Stimulated activated naive CD4-positive, alpha-beta T cell treated with Interleukin-2 at 50 U/mL for 16 hours (primary cell): ENCODE measurements around the gene SIPA1L3.

Experiments
- DNase-seq: peaks from one replicate; lab custom pipeline; 2025; lab: John Stamatoyannopoulos, UW

SIPA1L3 gene

GRCh38 chr19:38193445-38193844 is 286.4 kb downstream of the SIPA1L3 start:
- DNase-seq, result no peak

- no peak for DNase-seq
Observed at GRCh38 chr19:38194061-38194701, 287.2 kb downstream of the SIPA1L3 start.

DNA sequence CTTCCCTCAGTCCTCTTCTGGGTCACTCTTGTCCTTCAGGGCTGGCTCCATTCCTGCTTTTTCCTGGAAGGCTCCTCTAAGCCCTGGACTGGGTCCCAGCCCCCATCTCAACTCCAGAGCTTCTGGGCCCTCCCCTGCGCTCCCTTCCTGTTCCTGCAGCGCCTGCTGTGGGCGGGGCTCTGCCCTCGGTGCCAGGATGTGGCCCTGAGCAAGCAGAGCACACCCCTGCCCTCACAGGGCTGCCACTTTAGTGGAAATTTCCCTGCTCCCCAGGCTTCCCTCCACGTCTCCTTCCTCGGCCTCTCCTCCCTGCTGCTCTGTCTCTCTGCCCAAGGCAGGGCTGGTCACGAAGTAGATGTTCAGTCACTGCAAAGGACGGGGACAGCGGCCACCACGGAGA is 288.2 kb downstream of the SIPA1L3 start:
- DNase-seq, result no peak

DNA sequence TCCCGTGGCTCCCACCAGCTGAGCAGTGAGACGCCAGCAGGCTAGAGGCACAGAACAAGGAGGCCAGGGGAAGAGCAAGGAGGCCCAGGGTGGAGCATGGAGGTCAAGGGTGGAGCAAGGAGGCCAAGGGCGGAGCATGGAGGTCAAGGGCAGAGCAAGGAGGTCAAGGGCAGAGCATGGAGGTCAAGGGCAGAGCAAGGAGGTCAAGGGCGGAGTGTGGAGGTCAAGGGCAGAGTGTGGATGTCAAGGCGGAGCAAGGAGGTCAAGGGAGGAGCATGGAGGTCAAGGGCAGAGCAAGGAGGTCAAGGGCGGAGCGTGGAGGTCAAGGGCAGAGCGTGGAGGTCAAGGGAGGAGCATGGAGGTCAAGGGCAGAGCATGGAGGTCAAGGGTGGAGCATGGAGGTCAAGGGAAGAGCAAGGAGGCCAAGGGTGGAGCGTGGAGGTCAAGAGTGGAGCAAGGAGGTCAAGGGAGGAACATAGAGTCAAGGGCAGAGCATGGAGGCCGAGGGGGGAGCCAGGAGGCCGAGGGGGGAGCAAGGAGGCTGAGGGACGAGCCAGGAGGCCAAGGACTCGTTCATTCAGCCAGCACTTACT is 289.3 kb downstream of the SIPA1L3 start:
- no peak for DNase-seq

DNA sequence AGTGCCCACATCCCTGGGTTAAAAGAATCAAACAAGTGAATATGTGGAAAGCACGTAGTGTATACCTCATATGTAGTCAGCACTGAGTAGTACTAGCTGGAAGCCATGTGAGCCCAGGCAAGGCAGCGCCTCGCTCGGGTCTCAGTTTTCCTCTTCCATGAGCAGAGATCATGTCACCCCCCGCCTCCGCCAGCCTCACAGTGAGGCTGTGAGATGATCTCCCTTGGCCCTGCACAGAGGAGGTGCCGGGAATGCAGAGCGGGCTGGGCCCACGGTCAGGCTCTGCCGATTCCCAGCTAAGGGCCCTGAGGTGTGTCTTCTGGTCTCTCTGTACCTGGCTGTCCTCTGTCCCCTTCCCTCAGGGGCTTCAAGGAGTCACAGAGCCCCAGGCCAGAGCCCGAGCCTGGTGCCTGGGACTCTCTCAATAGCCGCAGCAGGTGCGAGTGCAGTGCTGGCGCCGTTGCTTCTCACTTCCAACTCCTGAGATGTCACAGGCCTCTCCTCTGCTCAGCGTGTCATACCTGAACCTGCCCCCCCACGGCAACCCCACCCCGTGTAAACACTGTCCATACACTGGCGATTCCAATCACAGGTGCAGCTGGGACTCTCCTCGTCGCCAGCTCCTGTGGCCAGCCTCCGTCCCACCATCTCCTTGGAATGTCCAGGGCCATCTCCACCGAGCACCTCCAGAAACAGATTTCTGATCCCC is 290.1 kb downstream of the SIPA1L3 start:
- no peak for DNase-seq

DNA sequence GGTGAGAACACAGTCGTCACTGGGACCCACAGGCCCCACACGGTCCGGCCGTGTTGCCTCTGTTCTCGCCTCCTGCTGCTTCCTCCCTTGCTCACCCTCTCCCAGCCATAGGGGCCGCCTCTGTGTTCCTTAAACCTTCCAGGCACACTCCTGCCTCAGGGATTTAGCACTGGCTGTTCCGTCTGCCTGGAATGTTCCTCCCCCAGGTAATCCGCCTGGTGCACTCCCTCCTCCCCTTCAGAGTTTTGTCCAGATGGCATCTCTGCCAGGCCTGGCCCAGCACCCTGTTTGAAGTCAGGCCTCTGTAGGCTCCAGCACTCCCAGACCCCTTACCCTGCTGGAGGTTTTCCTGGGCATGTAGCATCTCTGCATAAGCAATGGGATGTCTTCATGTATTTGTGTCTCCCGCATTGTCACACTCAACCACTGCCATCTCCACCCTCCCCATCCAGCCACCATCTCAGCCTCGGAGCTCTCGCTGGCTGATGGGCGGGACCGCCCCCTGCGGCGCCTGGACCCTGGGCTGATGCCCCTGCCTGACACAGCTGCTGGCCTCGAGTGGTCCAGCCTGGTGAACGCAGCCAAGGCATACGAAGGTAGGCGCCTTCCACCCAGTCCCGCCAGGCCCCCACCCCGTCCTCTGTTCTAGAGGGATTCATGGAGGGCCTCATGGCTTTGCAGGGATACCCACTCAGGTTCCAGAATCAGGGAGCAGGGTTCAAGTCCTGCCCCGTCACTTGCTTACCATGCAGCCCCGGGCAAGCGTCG is 291.1 kb downstream of the SIPA1L3 start:
- no peak for DNase-seq

GRCh38 chr19:38199340-38199739 is 292.3 kb downstream of the SIPA1L3 start:
- no peak for DNase-seq

DNA sequence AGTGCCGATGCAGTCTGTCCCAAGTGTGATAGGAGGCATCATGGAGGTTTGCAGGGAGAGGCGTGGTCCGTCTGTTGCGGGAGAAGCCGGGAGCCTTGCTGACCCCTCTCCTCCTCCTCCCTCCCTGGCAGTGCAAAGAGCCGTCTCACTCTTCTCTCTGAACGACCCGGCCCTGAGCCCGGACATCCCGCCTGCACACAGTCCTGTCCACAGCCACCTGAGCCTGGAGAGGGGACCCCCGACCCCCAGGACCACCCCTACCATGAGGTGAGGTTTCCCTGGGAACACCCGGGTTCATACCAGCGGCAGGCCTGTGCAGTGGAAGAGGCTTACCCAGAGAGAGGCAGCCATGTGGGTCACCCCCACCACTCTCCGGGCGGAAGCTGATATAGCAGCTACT is 294.7 kb downstream of the SIPA1L3 start:
- no peak for DNase-seq

- no peak for DNase-seq
Observed at GRCh38 chr19:38202504-38202903, 295.5 kb downstream of the SIPA1L3 start.

- no peak for DNase-seq
Observed at GRCh38 chr19:38203197-38203596, 296.2 kb downstream of the SIPA1L3 start.

DNA sequence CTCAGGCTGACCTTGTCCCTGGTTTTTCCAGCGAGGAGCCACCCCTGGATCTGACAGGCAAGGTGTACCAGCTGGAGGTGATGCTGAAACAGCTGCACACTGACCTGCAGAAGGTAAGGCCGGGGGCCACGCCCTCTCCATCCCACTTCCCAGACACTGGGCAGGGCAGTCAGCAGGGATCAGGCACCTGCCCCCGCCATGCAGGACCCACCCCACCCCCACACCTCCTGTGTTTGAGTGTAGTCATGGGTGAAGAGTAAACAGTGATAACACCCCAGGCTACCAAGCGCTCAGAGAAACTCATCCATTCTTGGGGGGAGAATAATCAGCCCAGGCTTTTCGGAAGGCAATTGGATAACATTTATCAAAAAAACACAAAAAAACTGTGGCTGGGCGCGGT is 297.1 kb downstream of the SIPA1L3 start:
- no peak for DNase-seq

DNA sequence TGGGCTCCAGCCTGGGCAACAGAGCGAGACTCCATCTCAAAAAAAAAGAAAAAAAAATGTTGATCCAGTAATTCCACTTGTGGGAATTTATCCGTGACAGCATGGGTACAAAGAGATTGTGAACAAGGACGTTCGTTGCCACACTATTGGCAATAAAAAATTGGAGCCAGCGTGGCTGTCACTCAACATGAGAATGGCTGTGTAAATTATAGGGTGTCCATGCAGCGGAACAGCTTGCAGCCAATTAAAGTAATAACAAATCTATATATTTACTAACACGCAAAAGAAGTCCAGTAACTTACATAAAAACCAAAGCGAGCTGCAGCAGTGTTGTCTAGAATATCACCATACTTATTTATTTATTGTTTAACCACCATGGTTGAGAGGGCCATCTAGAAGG is 297.7 kb downstream of the SIPA1L3 start:
- no peak for DNase-seq

GRCh38 chr19:38206006-38206745 is 299.2 kb downstream of the SIPA1L3 start:
- DNase-seq, result no peak

GRCh38 chr19:38206928-38207327 is 299.9 kb downstream of the SIPA1L3 start:
- DNase-seq, result no peak

GRCh38 chr19:38207543-38207942 is 300.5 kb downstream of the SIPA1L3 start:
- no peak for DNase-seq

GRCh38 chr19:38208571-38208970 is 301.6 kb downstream of the SIPA1L3 start:
- no peak for DNase-seq

DNA sequence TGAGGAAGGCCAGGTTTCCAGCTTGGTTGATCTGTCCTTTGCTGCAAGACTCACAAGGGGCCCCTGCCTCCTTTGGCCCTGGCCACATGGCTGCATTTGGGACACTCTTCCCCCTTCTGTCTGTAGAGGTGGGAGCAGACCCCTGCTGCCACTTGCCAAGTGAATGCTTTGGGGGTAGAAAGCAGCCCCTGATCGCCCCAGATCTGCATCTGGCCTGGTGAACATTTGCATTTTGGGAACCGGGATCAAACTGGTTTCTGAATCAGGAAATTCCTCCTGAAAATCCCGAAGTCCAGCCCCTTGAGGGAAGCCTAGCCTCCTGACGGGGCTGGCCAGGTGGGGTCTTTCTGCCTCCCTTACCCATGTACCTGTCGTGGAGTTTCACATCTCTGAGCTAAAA is 302.1 kb downstream of the SIPA1L3 start:
- DNase-seq, result no peak

DNA sequence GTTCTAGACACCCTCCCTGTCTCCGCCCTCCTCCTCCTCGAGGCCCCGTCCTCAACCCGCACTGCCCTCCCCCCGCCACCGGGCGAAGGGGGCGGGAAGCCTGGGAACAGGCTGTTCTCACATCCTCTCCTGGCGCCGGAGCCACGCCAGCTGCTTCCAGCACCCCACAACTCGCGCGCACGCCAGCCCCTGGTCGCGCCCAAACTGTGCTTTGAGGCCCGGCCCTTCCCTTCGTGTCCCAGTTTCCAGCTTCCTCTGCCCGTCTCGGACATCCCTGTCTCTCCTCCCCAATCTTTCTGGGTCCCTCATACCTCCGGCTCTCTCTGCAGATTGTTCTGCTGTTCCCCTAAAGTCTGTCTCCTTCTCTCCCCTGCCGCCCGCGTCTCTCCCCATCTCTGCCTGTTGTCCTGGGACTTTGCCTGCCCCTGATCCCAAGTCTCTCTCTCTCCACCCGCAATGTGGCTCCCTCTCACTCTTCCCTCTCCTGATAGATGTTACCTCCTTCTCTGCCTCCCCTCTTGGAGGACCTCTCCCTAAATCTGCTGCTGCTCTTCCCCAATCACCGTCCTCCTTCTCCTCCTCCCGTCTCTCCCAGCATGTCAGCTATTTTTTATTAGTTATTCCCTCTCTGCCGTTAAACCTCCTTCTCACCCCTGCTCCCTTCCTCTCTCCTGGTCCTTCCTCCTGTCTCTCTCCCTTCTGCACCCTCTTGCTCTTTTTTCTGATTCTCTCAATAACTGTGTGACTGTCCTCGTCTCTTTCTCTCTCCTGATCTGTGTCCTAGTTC is 302.9 kb downstream of the SIPA1L3 start:
- no peak for DNase-seq

GRCh38 chr19:38210458-38210987 is 303.5 kb downstream of the SIPA1L3 start:
- no peak for DNase-seq

GRCh38 chr19:38211151-38211591 is 304.2 kb downstream of the SIPA1L3 start:
- no peak for DNase-seq

DNA sequence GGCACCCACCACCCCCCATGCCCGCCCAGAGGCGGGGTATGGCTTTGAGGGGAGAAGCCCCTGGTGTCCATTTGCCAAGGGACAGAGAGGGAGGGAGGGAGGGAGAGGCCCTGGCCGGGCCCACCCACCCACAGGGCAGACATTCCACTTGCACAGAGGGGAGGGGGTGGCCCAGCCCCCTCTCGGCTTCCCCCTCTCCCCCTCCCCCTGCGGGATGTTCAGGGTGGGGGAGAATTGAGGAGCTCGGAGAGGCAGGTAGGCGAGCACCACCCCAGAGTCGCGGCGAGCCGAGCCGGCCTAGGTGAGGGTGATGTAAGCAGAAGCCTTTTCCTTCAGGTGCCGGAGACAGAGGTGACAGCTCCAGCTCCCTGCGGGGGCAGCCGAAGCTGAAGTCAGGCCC is 304.8 kb downstream of the SIPA1L3 start:
- no peak for DNase-seq
